GM21786 (cell line): Measurements from ENCODE around the gene TSPEAR.

ENCODE experiments used
- ATAC-seq: cut with Tn5 transposase; IDR thresholded peaks from one replicate; pipeline ENCODE4 v1.9.1; 2021; ENCODE audit not compliant: unreplicated experiment

Gene TSPEAR

DNA sequence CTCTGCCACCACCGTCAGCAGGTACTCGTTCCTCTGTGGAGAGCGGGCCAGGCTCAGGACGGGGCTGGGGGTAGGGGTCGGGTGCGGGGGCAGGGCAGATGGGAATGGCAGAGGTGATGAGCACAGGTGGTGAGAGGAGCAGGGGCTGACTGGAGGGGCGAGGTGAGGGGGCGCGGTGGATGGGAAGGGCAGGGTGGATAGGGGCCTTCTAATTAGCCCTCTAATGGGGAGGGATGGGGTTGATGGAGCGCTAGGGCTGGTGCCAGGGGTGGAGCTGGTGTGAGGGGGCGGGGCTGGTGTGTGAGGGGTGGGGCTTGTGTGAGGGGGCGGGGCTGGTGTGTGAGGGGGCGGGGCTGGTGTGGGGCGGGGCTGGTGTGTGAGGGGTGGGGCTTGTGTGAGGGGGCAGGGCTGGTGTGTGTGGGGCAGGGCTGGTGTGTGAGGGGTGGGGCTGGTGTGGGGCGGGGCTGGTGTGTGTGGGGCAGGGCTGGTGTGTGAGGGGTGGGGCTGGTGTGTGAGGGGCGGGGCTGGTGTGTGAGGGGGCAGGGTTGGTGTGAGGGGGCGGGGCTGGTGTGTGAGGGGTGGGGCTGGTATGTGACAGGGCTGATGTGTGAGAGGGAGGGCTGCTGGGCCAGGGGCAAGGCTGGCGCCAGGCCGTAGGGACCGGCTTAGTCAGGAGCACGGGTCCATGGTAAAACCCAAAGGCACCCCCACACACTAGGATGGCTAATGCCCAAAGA lies 177.3 kb downstream of the TSPEAR start:
- no peak for ATAC-seq

- no peak for ATAC-seq
Measured at GRCh38 chr21:44533121-44533890, 178.1 kb downstream of the TSPEAR start.

DNA sequence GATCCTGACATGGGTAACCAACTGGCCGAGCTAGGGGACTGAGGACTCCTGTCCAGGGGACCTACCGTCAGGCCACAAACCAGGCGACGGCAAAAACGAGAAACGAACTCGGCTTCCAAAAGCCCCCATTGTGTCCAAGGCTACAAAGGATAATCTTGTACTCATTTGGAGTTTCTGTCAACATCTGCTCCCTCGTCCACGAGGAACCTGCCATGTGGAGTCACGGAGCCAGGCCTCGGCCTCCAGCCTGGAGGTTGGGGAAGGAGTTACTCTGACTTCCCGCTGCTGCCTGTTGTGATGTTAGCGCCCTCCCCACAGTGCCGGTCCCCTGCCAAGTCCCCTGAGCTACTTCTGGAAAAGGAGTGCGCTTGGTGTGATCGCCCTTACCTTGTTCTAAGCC lies 178.7 kb downstream of the TSPEAR start:
- no peak for ATAC-seq

DNA sequence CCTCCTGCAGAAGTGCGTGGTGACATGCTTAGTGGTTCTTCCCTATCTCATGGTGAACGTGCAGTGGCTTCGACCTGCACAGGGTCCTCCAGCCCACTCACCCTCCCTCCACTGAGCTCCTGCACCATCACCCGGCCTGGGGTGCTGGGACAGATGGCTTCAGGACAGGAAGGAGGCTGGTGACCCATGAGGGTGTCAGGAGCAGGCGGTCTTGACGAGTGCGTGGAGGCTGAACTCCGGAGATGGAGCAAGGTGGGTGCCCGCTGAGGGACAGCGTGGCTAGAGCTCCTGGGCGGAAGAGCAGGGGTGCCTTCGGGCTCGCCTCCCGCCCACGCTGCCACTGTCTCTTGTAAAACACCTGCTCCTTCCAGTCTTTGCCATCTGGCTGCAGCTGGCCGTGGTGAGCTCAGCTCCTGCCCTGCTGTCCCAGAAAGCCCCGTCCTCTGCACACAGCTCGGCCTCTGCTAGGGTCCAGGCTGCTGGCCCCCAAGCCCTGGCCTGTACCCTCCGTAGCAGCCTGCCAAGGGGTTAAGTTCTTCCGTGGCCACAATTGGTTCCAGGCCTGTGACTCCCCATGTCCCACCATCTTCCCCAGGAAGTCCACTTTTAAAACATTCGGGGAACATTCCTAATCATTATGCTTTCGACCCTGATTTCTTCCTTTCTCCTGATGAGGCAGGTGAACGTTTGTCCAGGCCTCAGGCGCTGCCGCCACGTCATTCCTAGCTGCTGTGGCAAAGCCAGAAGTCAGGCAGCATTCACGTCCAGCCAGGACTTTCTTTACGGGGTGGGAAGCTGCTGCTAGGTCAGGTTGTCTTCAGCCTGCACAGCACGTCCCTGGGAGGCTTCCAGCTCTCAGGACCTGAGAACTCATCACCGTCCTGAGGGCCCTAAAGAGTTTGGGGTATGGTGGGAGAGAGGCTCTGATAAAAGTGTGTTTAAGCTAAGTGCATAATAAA lies 179.5 kb downstream of the TSPEAR start:
- ATAC-seq = no peak

DNA sequence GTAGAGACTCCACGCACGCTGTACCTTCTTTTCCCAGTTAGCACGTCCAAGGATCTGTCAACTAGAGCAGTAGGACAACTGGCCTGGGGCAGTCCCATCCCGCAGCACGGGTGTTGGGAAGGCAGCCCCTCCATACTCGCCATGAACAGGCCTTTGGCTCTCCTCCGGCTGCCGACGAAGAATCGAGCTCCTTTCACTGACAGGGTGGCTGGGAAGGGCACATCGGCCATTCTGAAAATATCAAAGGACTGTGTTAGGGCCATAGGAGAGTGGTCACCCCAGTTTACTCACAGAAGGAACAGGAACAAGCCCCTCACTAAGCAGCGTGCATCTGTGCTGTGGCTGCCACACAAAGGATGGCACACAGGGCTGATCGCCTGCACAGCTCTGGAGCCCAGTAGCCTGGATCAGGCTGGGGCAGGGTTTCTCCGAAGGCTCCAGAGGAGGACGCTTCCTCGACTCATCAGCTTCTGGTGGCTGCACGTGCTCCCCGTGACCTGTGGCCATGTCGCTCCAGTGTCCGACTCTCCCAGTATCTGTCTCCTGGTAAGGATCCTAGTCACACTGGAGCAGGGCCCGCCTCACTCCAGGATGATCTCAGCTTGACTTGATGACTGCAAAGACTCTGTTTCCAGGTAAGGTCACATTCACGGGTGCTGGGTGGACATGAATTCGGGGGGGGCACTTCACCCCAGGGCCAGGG lies 180.3 kb downstream of the TSPEAR start:
- ATAC-seq = no peak

DNA sequence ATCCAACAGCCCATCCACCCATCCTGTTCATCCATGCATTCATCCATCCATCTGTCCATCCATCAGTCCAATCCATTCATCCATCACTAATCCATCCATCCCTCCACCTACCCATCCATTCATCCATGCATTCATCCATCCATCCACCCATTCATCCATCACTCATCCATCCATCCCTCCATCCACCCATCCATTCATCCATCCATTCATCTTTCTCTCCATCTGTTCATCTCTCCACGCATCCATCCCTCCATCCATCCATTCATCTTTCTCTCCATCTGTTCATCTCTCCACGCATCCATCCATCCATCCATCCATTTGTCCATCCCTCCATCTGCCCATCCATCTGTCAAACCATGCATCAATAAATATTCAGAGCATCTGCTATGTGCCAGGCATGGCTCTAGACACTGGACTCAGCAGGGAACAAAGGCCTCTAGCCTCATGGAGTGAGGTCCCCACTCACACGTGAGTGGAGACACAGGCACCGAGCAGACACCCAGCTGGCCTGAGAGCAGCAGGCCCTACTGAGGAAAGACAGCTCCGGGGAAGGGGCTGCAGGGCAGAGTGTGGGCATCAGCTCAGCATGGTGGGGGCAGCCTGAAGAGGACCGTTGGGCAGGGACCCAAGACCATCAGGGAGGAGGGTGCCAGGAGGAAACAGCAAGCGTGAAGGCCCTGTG lies 181.0 kb downstream of the TSPEAR start:
- no peak for ATAC-seq

DNA sequence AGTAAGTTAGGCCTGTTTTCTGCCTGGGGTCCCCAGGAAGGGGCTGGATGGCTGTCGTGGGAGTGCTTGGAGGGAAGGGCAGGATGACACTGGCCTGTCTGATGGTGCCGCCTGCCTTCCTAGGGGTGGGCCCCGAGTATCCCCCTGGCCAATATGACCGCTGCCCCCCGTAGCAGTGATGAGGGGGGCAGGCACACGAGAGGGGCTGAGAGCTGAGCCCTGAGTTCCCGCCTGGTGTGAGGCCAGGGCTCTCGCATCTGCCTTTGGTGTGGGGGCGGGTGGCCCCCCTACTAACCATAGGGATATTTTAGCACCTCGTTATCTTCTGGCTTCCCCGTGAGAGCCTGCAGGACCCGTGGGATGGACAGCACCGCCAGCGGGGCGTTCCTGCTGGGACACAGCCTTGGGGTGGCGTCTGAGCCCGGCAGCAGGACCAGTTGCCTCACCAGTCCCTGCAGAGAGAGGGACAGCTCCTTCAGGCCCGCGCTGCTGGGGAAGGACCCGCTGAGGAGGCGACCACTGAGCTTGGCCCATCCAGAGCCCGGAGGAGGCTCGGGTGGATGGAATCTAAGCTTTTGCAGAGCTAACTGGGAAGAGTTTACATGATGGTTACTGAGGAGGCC lies 181.8 kb downstream of the TSPEAR start:
- ATAC-seq = no peak

- ATAC-seq = no peak
Measured at GRCh38 chr21:44529011-44529421, 182.4 kb downstream of the TSPEAR start.

DNA sequence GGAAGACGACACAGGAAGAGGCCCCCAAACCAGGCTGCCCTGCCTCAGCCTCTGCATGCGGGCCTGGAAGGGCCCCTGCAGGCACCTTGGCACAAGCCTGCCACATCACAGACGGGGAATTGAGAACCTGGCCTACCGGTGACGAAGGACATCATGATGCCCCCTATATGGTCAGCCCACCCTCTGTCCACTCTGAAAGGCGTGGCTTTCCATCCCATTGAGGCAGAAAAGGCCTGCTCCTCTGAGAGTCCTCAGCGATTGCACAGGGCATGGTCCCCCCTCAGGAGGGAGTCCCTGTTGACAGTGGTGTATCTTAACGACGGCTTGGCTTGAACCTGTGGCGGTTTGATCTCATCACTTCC lies 182.8 kb downstream of the TSPEAR start:
- ATAC-seq = no peak

GRCh38 chr21:44527983-44528633 lies 183.3 kb downstream of the TSPEAR start:
- ATAC-seq = no peak

GRCh38 chr21:44527156-44527982 lies 184.0 kb downstream of the TSPEAR start:
- no peak for ATAC-seq

- ATAC-seq = no peak
Measured at GRCh38 chr21:44526096-44526997, 185.0 kb downstream of the TSPEAR start.

GRCh38 chr21:44525391-44526095 lies 185.8 kb downstream of the TSPEAR start:
- no peak for ATAC-seq

- ATAC-seq = no peak
Measured at GRCh38 chr21:44524414-44525371, 186.7 kb downstream of the TSPEAR start.

- no peak for ATAC-seq
Measured at GRCh38 chr21:44523567-44524413, 187.6 kb downstream of the TSPEAR start.
